GM23248 (cell line): ENCODE data around the gene FILIP1. TPM values are rescaled to one million over a fixed set of nuclear protein-coding genes. Genes with fewer than 3 reads are reported as not detected.

ENCODE experiments used
- DNase-seq: peaks from one replicate; pipeline ENCODE4 v3.0.0-alpha.2; 2015
- H2AFZ ChIP-seq: fragments of 200-600 bp; sonication (generic); 2 replicates; pipeline ENCODE4 v1.6.1; 2016; ENCODE audit warnings: antibody characterized with exemption
- H3F3A ChIP-seq: fragments of 200-600 bp; sonication (generic); 2 replicates; pipeline ENCODE4 v1.6.1; 2016; ENCODE audit warnings: mild to moderate bottlenecking, antibody characterized with exemption, mixed run types; ENCODE audit not compliant: insufficient read depth
- H3K27ac ChIP-seq: fragments of 200-600 bp; sonication (generic); 2 replicates; pipeline ENCODE4 v1.5.1; 2016; ENCODE audit warnings: mild to moderate bottlenecking
- H3K27me3 ChIP-seq: fragments of 200-600 bp; sonication (generic); replicated peaks from 2 replicates; pipeline ENCODE4 v1.6.1; 2016; ENCODE audit warnings: mild to moderate bottlenecking; ENCODE audit not compliant: insufficient read depth
- H3K36me3 ChIP-seq: fragments of 200-600 bp; sonication (generic); 2 replicates; pipeline ENCODE4 v1.6.1; 2016; ENCODE audit warnings: low read depth, mild to moderate bottlenecking
- H3K4me1 ChIP-seq: fragments of 200-600 bp; sonication (generic); 2 replicates; pipeline ENCODE4 v1.6.1; 2016; ENCODE audit warnings: mild to moderate bottlenecking; ENCODE audit not compliant: insufficient read depth
- H3K4me2 ChIP-seq: fragments of 200-600 bp; sonication (generic); one replicate; pipeline ENCODE4 v1.6.1; 2016; ENCODE audit warnings: mild to moderate bottlenecking; ENCODE audit not compliant: unreplicated experiment
- H3K4me3 ChIP-seq: fragments of 200-600 bp; sonication (generic); 2 replicates; pipeline ENCODE4 v1.5.1; 2016; ENCODE audit warnings: mild to moderate bottlenecking
- H3K79me2 ChIP-seq: fragments of 200-600 bp; sonication (generic); 2 replicates; pipeline ENCODE4 v1.6.1; 2016; ENCODE audit warnings: mild to moderate bottlenecking; ENCODE audit not compliant: insufficient read depth
- H3K9ac ChIP-seq: fragments of 200-600 bp; sonication (generic); 2 replicates; pipeline ENCODE4 v1.6.1; 2016; ENCODE audit warnings: mild to moderate bottlenecking
- H3K9me2 ChIP-seq: fragments of 200-600 bp; sonication (generic); 2 replicates; pipeline ENCODE4 v1.6.1; 2016; ENCODE audit warnings: mixed run types, mild to moderate bottlenecking, moderate library complexity; ENCODE audit not compliant: insufficient read depth
- H3K9me3 ChIP-seq: fragments of 200-600 bp; sonication (generic); one replicate; pipeline ENCODE4 v1.6.1; 2017; ENCODE audit warnings: low read depth
- H4K20me1 ChIP-seq: fragments of 200-600 bp; sonication (generic); 2 replicates; pipeline ENCODE4 v1.6.0; 2016; ENCODE audit not compliant: insufficient read depth
- EZH2 ChIP-seq: fragments of 200-600 bp; sonication (generic); IDR thresholded peaks from 2 replicates; pipeline ENCODE4 v1.6.1; 2018; ENCODE audit warnings: antibody characterized with exemption, mild to moderate bottlenecking; ENCODE audit not compliant: insufficient read depth, poor library complexity, severe bottlenecking
- EZH2phosphoT487 ChIP-seq: fragments of 200-600 bp; sonication (generic); IDR thresholded peaks from 2 replicates; pipeline ENCODE4 v1.6.1; 2018; ENCODE audit warnings: antibody characterized with exemption, moderate library complexity, mild to moderate bottlenecking, low read depth; ENCODE audit not compliant: insufficient read depth
- WGBS, 2 experiments: methylation state at CpG; one replicate each; pipeline ENCODE4 v1.1.6; 2015 to 2017; ENCODE audit warnings: low lambda C conversion rate in 2 of 2, low coverage in 1 of 2; ENCODE audit errors: missing lambda C conversion rate in 2 of 2; 5-methylcytosine and 5-hydroxymethylcytosine counted together
- in situ Hi-C: fragments of 300-500 bp; cut with MboI; formaldehyde crosslinking; loops from 2 replicates; pipeline ENCODE4 v1.15.0; 2020
- polyA plus RNA-seq: library from polyadenylated mRNA; unstranded; fragments of >200 nt; fragmentation: Nextera tagmentation; extraction: Ambion mirVana; gene quantifications from 2 replicates; pipeline ENCODE4 v1.2.1, GENCODE V29; 2016
- total RNA-seq: library from RNA; depleted of rRNA; stranded (reverse); fragments of >200 nt; shearing (Covaris generic); gene quantifications from 2 replicates; pipeline ENCODE4 v1.2.3, GENCODE V29; 2014

FILIP1 gene
- total and polyA plus RNA-seq, 2 experiments from 2014 or later = under 0.01 TPM; not detected in 1

GRCh38 chr6:75307364-75308004 lies 186.1 kb downstream of the FILIP1 start:
- Histone ChIP-seq H3K36me3 (no peaks in the 10 kb centered on the region), H3K27me3 (peaks cover 5% of the 10 kb centered on the region; the same call in 1 of the 2 replicates), H3K27ac (no peak overlapping the region), H3K9ac (no peak overlapping the region), H3K4me3 (no peak overlapping the region), H3K9me3 (no peaks in the 10 kb centered on the region), H3K79me2 (no peaks in the 10 kb centered on the region), H3F3A (no peaks in the 10 kb centered on the region), H3K4me2 (no peak overlapping the region), H3K4me1 (no peaks in the 10 kb centered on the region), H2AFZ (no peak overlapping the region), H4K20me1 (no peaks in the 10 kb centered on the region), H3K9me2 (no peaks in the 10 kb centered on the region)
- in situ Hi-C loops = no loop called here
- WGBS, 2 experiments = 60 to 67% methylated on average over 2 of the region's 2 CpGs
- no peak for DNase-seq
- TF ChIP-seq EZH2 (no peak), EZH2phosphoT487 (no peak)

DNA sequence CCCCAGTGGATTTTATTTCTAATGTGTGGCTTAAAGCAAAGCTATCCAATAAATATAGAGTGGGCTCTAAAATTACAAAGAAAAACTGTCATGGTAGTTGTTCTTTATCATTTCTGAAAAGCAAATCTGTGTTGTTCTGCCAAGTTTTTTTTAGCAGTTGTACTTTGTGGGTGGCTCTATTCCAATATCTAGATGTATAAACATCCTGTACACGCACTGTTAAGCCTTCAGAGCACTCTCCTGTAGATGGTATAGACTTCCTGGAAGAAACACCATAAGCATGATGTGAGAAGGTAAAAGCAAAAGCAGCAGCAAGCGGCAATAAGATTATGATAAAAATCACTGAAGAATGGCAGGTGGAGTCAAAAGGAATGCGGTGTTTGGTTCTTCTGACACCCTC lies 187.5 kb downstream of the FILIP1 start:
- Histone ChIP-seq H3K79me2 (no peaks in the 10 kb centered on the region), H3K9ac (no peak overlapping the region), H3F3A (no peaks in the 10 kb centered on the region), H3K9me3 (no peaks in the 10 kb centered on the region), H3K27ac (no peak overlapping the region), H2AFZ (no peak overlapping the region), H3K4me2 (no peak overlapping the region), H4K20me1 (no peaks in the 10 kb centered on the region), H3K4me3 (no peak overlapping the region), H3K36me3 (no peaks in the 10 kb centered on the region), H3K9me2 (no peaks in the 10 kb centered on the region), H3K4me1 (no peaks in the 10 kb centered on the region), H3K27me3 (peaks cover 5% of the 10 kb centered on the region; the same call in 1 of the 2 replicates)
- no peak for DNase-seq
- in situ Hi-C loops = no loop called here
- TF ChIP-seq EZH2 (no peak), EZH2phosphoT487 (no peak)
- WGBS, 2 experiments = 91 to 96% methylated on average over 3 of the region's 3 CpGs

- Histone ChIP-seq H2AFZ (no peak overlapping the region), H3K9me3 (no peaks in the 10 kb centered on the region), H3K36me3 (no peaks in the 10 kb centered on the region), H3K4me1 (no peaks in the 10 kb centered on the region), H4K20me1 (no peaks in the 10 kb centered on the region), H3K79me2 (no peaks in the 10 kb centered on the region), H3K27me3 (peaks cover 5% of the 10 kb centered on the region; the same call in 1 of the 2 replicates), H3K4me3 (no peak overlapping the region), H3K9me2 (no peaks in the 10 kb centered on the region), H3F3A (no peaks in the 10 kb centered on the region), H3K4me2 (no peak overlapping the region), H3K9ac (no peak overlapping the region), H3K27ac (no peak overlapping the region)
- WGBS, 2 experiments = 82 to 83% methylated on average over 5 of the region's 5 CpGs
- TF ChIP-seq EZH2 = no peak
- TF ChIP-seq EZH2phosphoT487 = no peak
- in situ Hi-C loops = no loop called here
- DNase-seq = no peak
Observed at GRCh38 chr6:75305573-75305972, 188.0 kb downstream of the FILIP1 start.

GRCh38 chr6:75302280-75302679 lies 191.3 kb downstream of the FILIP1 start:
- WGBS, 2 experiments = 94 to 98% methylated on average over 3 of the region's 3 CpGs
- DNase-seq = no peak
- H3F3A ChIP-seq = no peaks in the 10 kb centered on the region
- no peaks in the 10 kb centered on the region for H3K36me3 ChIP-seq
- no peaks in the 10 kb centered on the region for H3K9me3 ChIP-seq
- in situ Hi-C loops = no loop called here
- no peak overlapping the region for H3K27ac ChIP-seq
- no peak overlapping the region for H3K4me2 ChIP-seq
- H2AFZ ChIP-seq = no peak overlapping the region
- no peaks in the 10 kb centered on the region for H3K79me2 ChIP-seq
- H3K4me3 ChIP-seq = no peak overlapping the region
- no peak overlapping the region for H3K9ac ChIP-seq
- H3K9me2 ChIP-seq = no peaks in the 10 kb centered on the region
- H3K27me3 ChIP-seq = no peaks in the 10 kb centered on the region
- TF ChIP-seq EZH2phosphoT487 (no peak), EZH2 (no peak)
- H4K20me1 ChIP-seq = no peaks in the 10 kb centered on the region
- H3K4me1 ChIP-seq = no peaks in the 10 kb centered on the region

DNA sequence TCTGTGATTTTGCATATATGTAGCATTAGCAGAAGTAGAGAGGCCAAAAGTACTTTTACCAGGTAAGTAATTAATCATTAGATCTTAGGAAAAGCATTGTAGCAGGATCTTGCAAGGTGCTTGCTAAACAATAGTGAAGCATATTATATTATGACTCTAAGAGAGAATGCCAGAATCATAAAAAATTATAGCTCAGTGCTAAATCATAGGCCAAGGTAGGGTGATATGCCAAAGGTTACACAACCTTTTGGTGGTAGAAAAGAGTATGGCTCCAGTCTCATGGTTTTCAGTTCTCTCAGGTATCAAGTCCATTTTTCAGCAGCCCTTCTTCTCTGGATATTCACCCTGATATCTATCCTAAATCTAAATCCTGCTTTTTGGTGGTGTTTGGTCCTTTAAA lies 192.1 kb downstream of the FILIP1 start:
- no peak overlapping the region for H3K27ac ChIP-seq
- no peaks in the 10 kb centered on the region for H3K79me2 ChIP-seq
- H2AFZ ChIP-seq = no peak overlapping the region
- H3K4me2 ChIP-seq = no peak overlapping the region
- no peak overlapping the region for H3K4me3 ChIP-seq
- no peaks in the 10 kb centered on the region for H4K20me1 ChIP-seq
- in situ Hi-C loops = no loop called here
- no peak for DNase-seq
- H3K36me3 ChIP-seq = no peaks in the 10 kb centered on the region
- H3K27me3 ChIP-seq = no peaks in the 10 kb centered on the region
- H3F3A ChIP-seq = no peaks in the 10 kb centered on the region
- H3K9me3 ChIP-seq = no peaks in the 10 kb centered on the region
- no peak overlapping the region for H3K9ac ChIP-seq
- no peaks in the 10 kb centered on the region for H3K9me2 ChIP-seq
- no peaks in the 10 kb centered on the region for H3K4me1 ChIP-seq
- TF ChIP-seq EZH2 = no peak
- TF ChIP-seq EZH2phosphoT487 = no peak
